ENCODE data around the gene TSR1.

Gene TSR1

DNA sequence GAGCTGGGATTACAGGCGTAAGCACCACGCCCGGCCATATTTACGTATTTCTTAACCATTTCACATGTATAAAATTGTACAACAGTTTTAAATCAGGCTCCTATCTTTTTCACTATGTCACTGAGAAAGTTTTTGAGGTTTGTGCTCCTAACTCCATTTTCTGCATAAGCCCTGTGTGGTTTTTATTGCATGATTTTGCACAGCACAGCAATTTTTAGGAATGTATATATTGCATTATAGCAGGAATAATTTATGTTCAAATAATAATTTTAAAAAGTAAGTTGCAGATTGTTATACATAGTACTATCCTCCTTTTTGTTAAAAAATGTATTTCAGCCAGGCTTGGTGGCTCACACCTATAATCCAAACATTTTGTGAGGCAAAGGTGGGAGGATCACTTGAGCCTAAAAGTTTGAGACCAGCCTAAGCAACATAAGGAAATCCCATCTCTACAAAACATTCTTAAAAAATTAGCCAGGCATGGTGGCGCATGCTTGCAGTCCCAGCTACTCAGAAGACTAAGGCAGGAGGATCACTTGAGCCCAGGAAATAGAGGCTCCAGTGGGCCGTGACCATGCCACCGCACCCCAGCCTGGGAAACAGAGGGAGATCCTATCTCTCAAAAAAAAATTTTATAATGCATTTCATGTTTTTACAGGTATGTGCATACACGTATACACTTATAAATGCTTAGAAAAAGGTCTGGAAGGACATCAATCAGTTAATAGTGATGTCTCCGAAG lies 58.7 kb downstream of the TSR1 start:
- DNase-seq: peak; percentile 27

DNA sequence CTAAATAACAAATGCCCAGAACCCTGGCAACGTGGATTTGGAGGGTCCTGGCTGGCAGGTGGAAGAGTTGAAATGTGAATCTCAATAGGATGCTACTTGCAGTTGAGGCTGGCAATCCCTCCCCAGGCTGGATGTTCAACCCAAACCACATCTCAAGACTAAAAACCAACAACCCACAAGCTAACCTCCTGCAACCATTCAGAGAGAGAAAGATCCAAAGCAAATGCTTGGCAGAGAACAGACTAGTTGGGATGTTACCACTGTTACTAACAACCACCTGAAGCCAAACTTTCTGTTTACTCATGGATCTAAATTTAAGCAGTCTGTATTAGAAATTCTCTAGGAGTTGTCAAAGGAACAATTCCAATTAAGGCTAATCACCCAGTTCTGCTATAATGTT lies 60.5 kb downstream of the TSR1 start:
- DNase-seq: no peak

DNA sequence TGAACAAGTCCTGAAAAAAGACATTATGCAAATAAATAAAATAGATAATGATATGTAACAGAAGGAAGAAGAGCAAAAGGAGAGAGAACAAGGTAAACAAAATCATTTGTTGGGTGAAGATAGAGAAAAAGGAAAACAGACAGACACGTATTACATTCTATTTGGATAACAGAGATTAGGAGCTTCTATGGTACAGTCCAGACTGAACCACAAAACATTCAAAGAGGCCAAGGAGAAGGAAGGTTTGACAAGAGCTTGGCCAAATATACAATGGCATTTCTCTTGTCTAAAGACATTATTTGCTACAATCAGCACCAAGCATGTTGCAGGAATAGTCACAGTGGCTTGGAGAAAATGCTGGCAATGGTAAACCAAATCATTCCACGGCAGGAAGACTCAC lies 61.8 kb downstream of the TSR1 start:
- no peak for DNase-seq
